ENCODE measurements around the gene U2AF2.

GRCh38 chr19:55685776-55686175 lies 30.9 kb downstream of the U2AF2 start:
- no peak for TF ChIP-seq EZH2 (IDR thresholded peaks at IDR 0.05; ENCODE audit: insufficient read depth, low read length)
- TF ChIP-seq CTCF (IDR thresholded peaks at IDR 0.05; ENCODE audit: insufficient read depth, low read depth, low read length), result no peak

All from astrocyte (in vitro differentiated cells and primary cell).